Daoy (cell line): ENCODE data around the gene GARNL3. TPM values are rescaled to one million over a fixed set of nuclear protein-coding genes. Genes with fewer than 3 reads are reported as not detected.

Source experiments
- DNase-seq: peaks from one replicate; pipeline ENCODE4 v3.0.0-alpha.2; 2015; ENCODE audit warnings: low read depth
- total RNA-seq: library from RNA; depleted of rRNA; stranded (reverse); fragments of >200 nt; shearing (Covaris generic); gene quantifications from 2 replicates; pipeline ENCODE4 v1.2.3, GENCODE V29; 2014; rRNA removed

The GARNL3 gene
- total RNA-seq, 1 experiment from 2014 or later, result 3.5 TPM

DNA sequence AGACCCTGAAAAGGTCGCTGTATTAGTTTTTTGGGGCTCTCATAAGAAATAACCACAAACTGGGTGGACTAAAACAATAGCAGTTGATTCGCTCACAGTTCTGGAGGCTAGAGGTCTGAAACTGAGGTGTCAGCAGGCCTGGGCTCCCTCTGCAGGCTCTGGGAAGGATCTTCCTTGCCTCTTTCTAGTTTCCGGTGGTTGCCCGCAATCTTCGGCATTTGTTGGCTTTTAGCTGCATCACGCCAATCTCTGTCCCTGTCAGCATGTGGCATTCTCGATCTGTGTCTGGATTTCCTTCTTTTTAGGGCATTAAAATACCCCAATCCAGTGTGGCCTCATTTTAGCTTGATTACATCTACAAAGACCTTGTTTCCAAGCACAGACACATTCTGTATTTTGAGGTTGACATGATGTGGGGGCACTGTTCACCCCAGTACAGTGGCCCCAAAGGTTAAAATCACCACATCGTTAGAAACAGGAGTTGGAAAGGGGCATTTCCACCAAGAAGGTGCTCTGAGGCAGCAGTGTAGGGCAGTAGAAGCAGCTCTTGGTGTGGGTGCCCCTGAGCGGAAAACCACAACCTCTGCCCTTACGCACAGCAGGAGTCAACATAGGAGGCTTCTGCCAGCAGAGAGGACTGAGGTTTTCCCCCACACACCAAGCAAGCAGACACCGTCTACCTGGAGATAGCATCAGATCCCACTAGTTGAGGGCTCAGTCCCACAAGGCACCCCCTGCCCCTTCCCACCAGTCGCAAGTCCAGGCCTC is 173.1 kb downstream of the GARNL3 start:
- no peak for DNase-seq

GRCh38 chr9:127438394-127438793 is 173.8 kb downstream of the GARNL3 start:
- DNase-seq, result no peak

Other genes with a start within 250 kb of the GARNL3 start
- gene ANGPTL2, start 142.1 kb upstream of the GARNL3 start, total RNA-seq, result 12.4 and 18.6 TPM in 2 replicates
- gene SLC2A8, start 132.4 kb downstream of the GARNL3 start, total RNA-seq, result 8.5 and 11.4 TPM in 2 replicates
- 6.0 and 13.5 TPM in 2 replicates for gene ZNF79, start 159.6 kb downstream of the GARNL3 start, total RNA-seq
- 2,254 and 2,503 TPM in 2 replicates for gene RPL12, start 186.6 kb downstream of the GARNL3 start, total RNA-seq
- gene LRSAM1, start 186.7 kb downstream of the GARNL3 start, total RNA-seq, result 13.4 and 13.5 TPM in 2 replicates